Neural progenitor cell (in vitro differentiated cells): ENCODE data around the gene LSM6.

ENCODE experiments used
- CTCF ChIP-seq: fragments of 200-600 bp; sonication (generic); IDR thresholded peaks from 2 replicates; pipeline ENCODE4 v1.5.1; 2017; ENCODE audit warnings: antibody characterized with exemption, mild to moderate bottlenecking
- EZH2 ChIP-seq: fragments of 200-600 bp; sonication (generic); IDR thresholded peaks from 2 replicates; pipeline ENCODE4 v1.6.1; 2017; ENCODE audit warnings: antibody characterized with exemption, mild to moderate bottlenecking, moderate library complexity

GRCh38 chr4:146158036-146158745 is 17.3 kb upstream of the LSM6 start:
- no peak for TF ChIP-seq CTCF
- TF ChIP-seq EZH2: no peak
